ENCODE results near the gene TANGO2. TPM values are rescaled to one million over a fixed set of nuclear protein-coding genes. Genes with fewer than 3 reads are reported as not detected.

TANGO2 gene
- total and polyA plus RNA-seq, 9 of the 15 experiments (the other 6 are each of a cell fraction or from before 2014, with no cell fraction given) = 15.5 to 94.9 (median 70.1) TPM

DNA sequence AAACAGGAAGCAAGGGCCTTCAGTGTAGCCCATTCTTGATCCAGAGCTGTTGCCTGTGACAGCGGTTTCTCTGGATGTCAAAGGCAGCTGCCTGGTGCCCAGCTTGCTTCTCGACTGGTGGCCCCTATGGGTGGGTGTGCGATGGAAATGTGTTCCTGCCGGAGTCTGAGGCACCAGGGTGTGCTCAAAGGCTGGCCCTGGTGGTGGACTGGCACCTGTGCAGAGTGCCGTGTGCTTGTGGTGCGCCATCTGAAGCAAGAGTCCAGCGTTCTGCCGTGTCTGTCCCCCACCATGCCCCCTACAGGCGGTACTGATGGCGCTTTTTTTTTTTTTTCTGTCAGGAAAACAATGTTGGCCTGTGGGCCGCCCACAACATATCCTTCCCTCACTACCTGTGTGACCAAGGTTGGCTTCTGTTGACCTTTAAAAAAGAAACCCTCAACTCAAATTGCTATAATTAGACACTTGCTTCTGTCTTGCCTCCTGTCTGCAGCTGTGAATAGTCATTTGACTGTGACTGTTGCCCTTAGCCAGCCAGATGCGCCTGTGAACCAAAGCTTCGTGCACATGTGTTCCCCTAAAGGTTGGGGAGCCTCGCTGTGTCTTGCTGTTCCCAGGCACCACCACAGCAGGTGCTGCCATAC lies 90.3 kb downstream of the TANGO2 start (continued):
- TF ChIP-seq CEBPB (tag; IDR thresholded peaks at IDR 0.05) = peak; percentile 43; the same call in 1 of the 2 replicates
- peak; percentile 79 for TF ChIP-seq POLR2G (IDR thresholded peaks at IDR 0.05; ENCODE audit: low read depth, low read length)
- no peak for TF ChIP-seq FUS (optimal IDR thresholded peaks at IDR 0.05; ENCODE audit: low read depth, low read length)
- TF ChIP-seq ILK (tag; IDR thresholded peaks at IDR 0.05; ENCODE audit: borderline replicate concordance, low read depth) = no peak
- TF ChIP-seq SREBF2 (CRISPR knock-in tag; IDR thresholded peaks at IDR 0.05) = no peak
- TF ChIP-seq SMAD3 (CRISPR knock-in tag; conservative IDR thresholded peaks at IDR 0.05) = peak; percentile 50; the same call in 1 of the 2 replicates
- no peak for TF ChIP-seq MEIS2 (IDR thresholded peaks at IDR 0.05; ENCODE audit: partially characterized antibody)
- peak; percentile 55; the same call in 1 of the 2 replicates for TF ChIP-seq OTX1 (CRISPR knock-in tag; IDR thresholded peaks at IDR 0.05)
- TF ChIP-seq, protein P1, sequence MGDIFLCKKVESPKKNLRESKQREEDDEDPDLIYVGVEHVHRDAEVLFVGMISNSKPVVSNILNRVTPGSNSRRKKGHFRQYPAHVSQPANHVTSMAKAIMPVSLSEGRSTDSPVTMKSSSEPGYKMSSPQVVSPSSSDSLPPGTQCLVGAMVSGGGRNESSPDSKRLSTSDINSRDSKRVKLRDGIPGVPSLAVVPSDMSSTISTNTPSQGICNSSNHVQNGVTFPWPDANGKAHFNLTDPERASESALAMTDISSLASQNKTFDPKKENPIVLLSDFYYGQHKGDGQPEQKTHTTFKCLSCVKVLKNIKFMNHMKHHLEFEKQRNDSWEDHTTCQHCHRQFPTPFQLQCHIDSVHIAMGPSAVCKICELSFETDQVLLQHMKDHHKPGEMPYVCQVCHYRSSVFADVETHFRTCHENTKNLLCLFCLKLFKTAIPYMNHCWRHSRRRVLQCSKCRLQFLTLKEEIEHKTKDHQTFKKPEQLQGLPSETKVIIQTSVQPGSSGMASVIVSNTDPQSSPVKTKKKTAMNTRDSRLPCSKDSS (IDR thresholded peaks at IDR 0.05; ENCODE audit: low read depth, partially characterized antibody) = no peak
- TF ChIP-seq FOXJ3 (CRISPR knock-in tag; IDR thresholded peaks at IDR 0.05) = no peak
- TF ChIP-seq, protein P2, sequence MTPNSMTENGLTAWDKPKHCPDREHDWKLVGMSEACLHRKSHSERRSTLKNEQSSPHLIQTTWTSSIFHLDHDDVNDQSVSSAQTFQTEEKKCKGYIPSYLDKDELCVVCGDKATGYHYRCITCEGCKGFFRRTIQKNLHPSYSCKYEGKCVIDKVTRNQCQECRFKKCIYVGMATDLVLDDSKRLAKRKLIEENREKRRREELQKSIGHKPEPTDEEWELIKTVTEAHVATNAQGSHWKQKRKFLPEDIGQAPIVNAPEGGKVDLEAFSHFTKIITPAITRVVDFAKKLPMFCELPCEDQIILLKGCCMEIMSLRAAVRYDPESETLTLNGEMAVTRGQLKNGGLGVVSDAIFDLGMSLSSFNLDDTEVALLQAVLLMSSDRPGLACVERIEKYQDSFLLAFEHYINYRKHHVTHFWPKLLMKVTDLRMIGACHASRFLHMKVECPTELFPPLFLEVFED (CRISPR knock-in tag; conservative IDR thresholded peaks at IDR 0.05) = peak; percentile 90
- no peak for TF ChIP-seq ESRRB (CRISPR knock-in tag; IDR thresholded peaks at IDR 0.05; ENCODE audit: borderline replicate concordance)
- TF ChIP-seq TAF9B (IDR thresholded peaks at IDR 0.05; ENCODE audit: partially characterized antibody) = no peak
- TF ChIP-seq KDM4B (IDR thresholded peaks at IDR 0.05; ENCODE audit: borderline replicate concordance in 2 of 2, low read depth in 1 of 2) = peak in 1 of 2 experiments; percentile 30; a peak in 2 of 4 replicates
- TF ChIP-seq DMBX1 (CRISPR knock-in tag; IDR thresholded peaks at IDR 0.05; ENCODE audit: borderline replicate concordance) = peak; percentile 30; the same call in 1 of the 2 replicates

Measured in K562 (cell line).